Astrocyte of the spinal cord (primary cell): ENCODE measurements around the gene MAPKAP1.

Experiments
- DNase-seq: peaks from one replicate; pipeline ENCODE4 v3.0.0; 2011; ENCODE audit warnings: low read depth, low spot score
- H3K4me3 ChIP-seq: 2 replicates; pipeline ENCODE4 v1.5.1; 2011; ENCODE audit warnings: low read depth, mild to moderate bottlenecking, low read length, moderate library complexity
- CTCF ChIP-seq: IDR thresholded peaks from 2 replicates; pipeline ENCODE4 v1.5.1; 2012; ENCODE audit warnings: low read depth, mild to moderate bottlenecking, low read length, inconsistent platforms
- in situ Hi-C: cut with HindIII; loops from 2 replicates; pipeline ENCODE4 v1.10.0; 2017; ENCODE audit warnings: low sequenced_read_pairs

MAPKAP1 gene

GRCh38 chr9:125416517-125416916, 290.5 kb downstream of the MAPKAP1 start:
- in situ Hi-C loops, result no loop called here
- no peak overlapping the region for H3K4me3 ChIP-seq
- TF ChIP-seq CTCF, result no peak
- DNase-seq, result no peak

- TF ChIP-seq CTCF, result no peak
- H3K4me3 ChIP-seq, result no peak overlapping the region
- no peak for DNase-seq
- in situ Hi-C loops, result no loop called here
These were observed 291.2 kb downstream of the MAPKAP1 start for GRCh38 chr9:125415583-125416460.

- no peak for DNase-seq
- no peak for TF ChIP-seq CTCF
- in situ Hi-C loops, result no loop called here
- H3K4me3 ChIP-seq, result no peak overlapping the region
These were observed 293.4 kb downstream of the MAPKAP1 start for GRCh38 chr9:125413579-125413978.

- TF ChIP-seq CTCF, result no peak
- H3K4me3 ChIP-seq, result no peak overlapping the region
- DNase-seq, result no peak
- in situ Hi-C loops, result no loop called here
These were observed 294.8 kb downstream of the MAPKAP1 start for GRCh38 chr9:125412166-125412565.

- no peak for DNase-seq
- no peak for TF ChIP-seq CTCF
- no peak overlapping the region for H3K4me3 ChIP-seq
- in situ Hi-C loops, result no loop called here
These were observed 295.7 kb downstream of the MAPKAP1 start for GRCh38 chr9:125411171-125411756.

- H3K4me3 ChIP-seq, result no peak overlapping the region
- DNase-seq, result no peak
- no peak for TF ChIP-seq CTCF
- in situ Hi-C loops, result no loop called here
These were observed 296.5 kb downstream of the MAPKAP1 start for GRCh38 chr9:125410522-125410894.
